H4 (cell line): ENCODE results near the gene RASSF9. TPM values are rescaled to one million over a fixed set of nuclear protein-coding genes. Genes with fewer than 3 reads are reported as not detected.
A peak's percentile ranks its signal among the peaks of the same experiment; 100 is the strongest.

Experiments
- DNase-seq: peaks from one replicate; pipeline ENCODE4 v3.0.0-alpha.2; 2015; ENCODE audit warnings: low spot score
- total RNA-seq: library from RNA; depleted of rRNA; stranded (reverse); fragments of >200 nt; shearing (Covaris generic); gene quantifications from 2 replicates; pipeline ENCODE4 v1.2.3, GENCODE V29; 2014

The RASSF9 gene
- total RNA-seq, 1 experiment from 2014 or later, result 0.54 TPM

DNA sequence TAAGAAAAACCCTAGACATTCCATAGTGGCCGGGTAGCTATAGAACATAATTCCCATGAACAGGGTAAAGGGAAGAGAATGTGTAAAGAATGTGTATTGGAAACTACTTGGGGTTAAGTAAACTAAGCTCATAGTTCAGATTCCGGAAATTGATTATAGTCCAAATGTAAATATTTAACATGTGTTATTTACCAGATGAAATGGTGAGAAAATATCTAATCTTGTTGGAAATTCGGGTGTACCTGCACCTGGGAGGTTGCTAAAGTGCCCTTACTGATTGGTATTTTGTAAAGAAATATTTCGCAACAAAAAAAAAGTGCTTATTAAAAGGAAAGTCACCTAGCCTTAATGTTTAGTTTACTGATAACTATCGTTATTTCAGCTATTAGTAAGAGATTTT, 14.4 kb downstream of the RASSF9 start:
- DNase-seq, result no peak

GRCh38 chr12:85821206-85821605, 15.0 kb downstream of the RASSF9 start:
- no peak for DNase-seq

- no peak for DNase-seq
These were observed 16.1 kb downstream of the RASSF9 start for GRCh38 chr12:85820101-85820500.

DNA sequence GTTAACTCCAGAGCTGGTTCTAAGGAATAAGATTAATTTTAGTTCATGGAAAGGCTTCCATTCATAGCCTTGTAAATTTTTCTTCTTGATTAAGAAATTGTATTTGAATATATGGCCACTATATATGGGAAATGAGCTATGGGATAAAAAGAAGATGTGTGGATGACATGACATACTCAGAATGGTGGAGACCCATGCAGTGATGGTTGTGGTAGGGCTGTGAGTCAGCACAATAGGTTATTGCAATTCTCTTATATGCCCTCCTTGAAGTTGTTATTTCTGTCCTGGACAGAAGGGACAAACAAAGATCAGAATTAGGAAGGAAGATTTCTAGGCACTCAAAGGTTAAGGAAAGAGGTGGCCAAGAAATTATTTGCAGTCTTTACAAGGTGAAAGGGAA, 21.5 kb downstream of the RASSF9 start:
- DNase-seq, result no peak

DNA sequence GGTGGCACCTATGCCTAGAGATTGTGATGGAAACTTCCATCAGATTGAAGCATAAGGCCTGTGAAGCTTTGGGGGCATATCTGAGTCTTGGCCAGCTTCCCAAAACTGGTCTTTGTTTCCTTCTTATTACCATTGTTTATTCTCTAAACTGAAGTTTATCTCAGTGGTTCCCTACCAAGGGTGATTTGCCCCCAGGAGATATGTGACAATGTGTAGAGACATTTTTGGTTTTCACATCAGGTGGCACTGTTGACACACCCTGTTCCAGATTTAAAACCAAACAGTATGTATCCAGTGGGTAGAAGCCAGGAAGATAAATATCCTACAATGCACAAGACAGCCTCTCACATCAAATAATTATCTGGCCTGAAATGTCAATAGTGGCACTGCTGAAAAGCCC, 22.1 kb downstream of the RASSF9 start:
- peak; percentile 6 for DNase-seq

DNA sequence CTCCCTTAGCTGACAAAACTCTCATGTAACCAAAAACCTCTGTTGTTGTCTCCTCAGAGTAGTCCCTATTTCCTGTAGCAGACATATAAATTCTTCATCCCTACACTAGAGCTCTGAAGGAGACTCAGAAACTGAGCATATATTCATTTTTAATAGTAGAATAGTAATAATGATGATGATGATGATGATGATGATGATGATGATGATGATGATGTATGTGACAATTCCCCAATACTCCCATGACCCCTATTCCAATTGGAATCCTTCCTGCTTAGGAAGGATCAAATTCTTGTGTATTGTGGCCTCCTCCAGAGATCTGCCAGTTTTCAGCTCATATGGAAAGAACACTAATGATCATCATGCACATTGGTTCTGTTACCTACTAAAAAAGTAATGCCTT, 26.7 kb downstream of the RASSF9 start:
- DNase-seq, result no peak

DNA sequence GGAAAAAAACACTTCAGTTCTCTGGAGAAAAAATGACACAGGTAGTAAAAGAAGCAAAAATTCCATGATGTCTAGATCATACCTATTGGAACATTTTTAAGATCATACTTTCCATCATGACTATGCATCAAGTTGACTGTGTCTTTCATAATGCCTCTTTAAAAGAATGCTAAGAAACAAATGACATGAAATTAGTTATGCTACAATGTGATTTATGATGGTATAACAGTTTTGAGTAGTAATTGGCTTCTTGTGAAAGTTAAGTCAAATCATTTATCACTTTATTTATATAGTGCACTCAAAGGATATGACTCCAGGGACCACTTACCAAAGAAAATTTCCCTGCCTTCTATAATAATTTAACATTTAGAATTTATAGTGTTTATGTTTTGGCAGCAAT, 28.5 kb downstream of the RASSF9 start:
- no peak for DNase-seq

GRCh38 chr12:85805654-85806053, 30.6 kb downstream of the RASSF9 start:
- DNase-seq, result peak; percentile 32

- peak; percentile 17 for DNase-seq
These were observed 31.5 kb downstream of the RASSF9 start for GRCh38 chr12:85804663-85805062.

- DNase-seq, result no peak
These were observed 32.3 kb downstream of the RASSF9 start for GRCh38 chr12:85803923-85804322.

DNA sequence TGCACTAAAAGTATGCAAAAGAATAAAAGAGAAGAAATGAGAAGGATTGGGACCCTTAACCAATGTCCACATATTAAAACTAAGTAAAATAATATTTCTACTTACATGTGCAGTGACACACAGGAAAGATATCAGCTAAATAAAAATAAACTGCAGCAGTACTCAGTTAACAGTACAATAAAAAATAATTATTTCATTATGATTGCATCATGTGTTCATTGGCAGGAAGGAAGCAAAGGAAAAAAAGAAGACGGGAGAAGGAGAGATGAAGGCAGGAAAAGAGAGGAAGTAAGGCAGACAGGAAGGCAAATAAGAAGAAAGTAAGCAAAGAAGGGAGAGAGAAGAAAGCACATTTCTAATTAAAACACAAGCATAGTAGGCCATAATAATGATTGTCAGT, 33.0 kb downstream of the RASSF9 start:
- no peak for DNase-seq

DNA sequence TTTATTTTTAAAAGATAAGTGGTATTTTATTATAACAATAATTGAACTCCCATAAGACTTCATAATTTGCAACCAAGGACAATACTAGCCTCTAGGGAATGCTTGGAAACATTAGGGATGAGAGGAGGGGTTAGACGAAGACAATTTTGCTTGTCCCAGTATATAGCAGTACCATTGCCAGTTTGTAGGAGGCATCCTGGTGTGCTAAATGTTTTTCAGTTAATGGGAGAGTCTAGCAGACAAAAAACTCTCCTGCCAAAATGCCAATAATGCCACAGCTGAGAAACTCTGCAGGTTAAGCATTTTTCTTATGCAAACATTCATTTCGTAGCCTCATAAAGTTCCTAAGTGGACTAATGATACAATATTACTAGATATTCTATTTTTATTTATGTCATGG, 38.1 kb downstream of the RASSF9 start:
- no peak for DNase-seq

- DNase-seq, result no peak
These were observed 40.2 kb downstream of the RASSF9 start for GRCh38 chr12:85796001-85796400.

- DNase-seq, result no peak
These were observed 41.7 kb downstream of the RASSF9 start for GRCh38 chr12:85794531-85794930.

- DNase-seq, result no peak
These were observed 52.0 kb downstream of the RASSF9 start for GRCh38 chr12:85784096-85784720.

DNA sequence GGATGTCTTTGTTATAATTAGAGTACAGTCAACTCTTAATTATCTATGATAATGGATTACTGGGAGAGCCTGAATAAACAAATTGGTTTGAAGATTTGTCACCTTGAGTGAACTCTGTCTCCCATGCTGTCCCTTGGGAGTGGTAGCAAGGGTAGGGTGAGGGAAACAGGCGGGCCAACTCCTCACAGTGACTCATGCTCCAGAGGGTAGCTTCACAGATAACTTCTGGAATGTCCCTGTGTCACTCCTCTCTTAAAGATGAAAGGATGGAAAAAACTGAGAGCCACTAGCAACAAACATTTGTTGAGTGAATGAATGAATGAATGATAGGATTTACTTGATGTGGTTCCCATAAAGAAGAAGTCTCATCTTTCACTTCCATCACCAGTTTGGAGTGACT, 53.5 kb downstream of the RASSF9 start:
- DNase-seq, result no peak

DNA sequence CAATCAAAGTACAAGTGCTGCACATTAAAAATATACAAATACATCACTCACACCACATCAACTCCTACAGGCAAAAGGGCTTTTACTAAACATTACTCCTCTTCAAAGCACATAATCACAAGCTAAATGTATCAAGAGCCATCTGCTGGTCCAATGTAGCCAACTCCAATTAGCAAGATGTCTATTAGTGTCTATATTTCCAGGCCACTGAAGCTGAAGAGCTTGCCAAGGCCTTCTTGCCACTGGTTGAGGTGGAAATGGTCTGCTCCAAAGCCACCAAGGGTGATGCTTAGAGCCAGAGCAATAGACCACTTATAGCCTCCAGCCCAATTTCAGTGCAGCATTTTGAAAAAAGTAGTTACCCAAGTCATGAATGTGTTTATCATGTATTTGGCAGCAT, 54.4 kb downstream of the RASSF9 start:
- DNase-seq, result no peak

GRCh38 chr12:85779768-85780167, 56.4 kb downstream of the RASSF9 start:
- no peak for DNase-seq

DNA sequence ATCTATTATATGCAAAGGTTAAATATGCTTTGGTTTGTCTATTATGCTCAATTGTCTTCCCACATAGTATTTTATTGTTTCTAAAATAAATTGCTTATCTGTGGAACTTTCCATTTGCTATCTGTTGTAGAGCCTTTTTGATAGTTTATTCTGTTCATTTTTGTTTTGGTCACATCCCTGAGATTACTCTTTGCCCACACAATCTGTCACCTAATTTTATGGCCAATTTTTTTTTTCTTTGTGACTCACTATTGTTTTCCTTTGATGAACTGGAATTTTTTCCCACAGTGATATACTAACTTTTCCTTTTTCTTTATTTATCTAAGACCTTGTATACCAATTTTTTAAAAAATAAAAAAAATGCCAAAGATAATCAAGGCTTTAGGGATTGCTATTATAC, 61.1 kb downstream of the RASSF9 start:
- no peak for DNase-seq

DNA sequence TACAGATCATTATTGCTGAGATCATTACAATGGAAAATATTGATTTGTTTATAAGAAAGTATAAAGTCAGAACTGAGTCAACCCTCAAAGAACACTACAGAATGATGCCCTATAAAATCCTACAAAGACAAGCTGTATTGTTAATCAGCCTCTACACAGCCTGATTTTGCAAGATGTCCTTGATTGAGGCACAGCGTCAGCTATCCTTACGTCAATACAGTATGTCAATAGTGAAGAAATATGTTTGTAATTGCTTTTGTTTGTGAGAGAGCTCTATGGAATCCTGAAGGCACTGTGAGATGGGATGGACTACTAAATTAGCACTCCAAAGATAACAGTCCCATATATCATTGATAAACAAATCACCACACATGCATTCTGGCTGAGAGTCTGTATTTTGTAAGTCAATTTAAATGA, 70.7 kb downstream of the RASSF9 start:
- no peak for DNase-seq

DNA sequence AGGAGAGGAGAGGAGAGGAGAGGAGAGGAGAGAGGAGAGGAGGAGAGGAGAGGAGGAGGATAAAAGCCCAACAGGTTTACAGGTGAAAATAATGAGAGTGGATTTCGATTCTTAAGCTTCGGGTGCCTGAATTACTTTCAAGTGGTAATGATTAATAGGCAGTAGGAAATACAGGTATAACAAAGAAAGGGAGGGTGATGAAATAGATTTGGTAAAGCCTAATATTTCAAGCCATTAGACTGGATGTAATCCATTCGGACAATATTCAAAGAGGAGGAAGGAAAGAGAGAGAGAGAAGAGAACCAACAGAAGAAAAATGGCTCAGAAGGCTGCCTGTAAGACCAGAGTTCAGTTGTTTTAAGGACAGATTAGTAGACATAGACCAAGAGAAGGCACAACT, 76.6 kb downstream of the RASSF9 start:
- DNase-seq, result no peak

DNA sequence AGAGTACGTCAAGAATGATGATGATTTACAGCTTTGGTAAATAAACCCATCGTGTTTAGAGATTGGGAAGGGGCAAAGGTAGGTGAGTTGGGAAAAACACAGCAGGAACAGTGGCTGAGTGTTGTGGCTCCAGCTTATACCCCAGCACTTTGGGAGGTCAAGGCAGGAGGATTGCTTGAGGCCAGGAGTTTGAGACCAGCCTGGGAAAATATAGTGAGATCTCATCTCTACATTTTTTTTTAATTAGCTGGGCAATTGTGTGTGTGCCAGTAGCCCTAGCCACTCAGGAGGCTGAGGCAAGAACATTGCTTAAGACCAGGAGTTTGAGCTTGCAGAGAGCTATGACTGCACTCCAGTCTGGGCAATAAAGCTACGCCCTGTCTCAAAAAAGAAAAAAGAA, 77.1 kb downstream of the RASSF9 start:
- no peak for DNase-seq

GRCh38 chr12:85755760-85756159, 80.4 kb downstream of the RASSF9 start:
- DNase-seq, result no peak
